HG02571 (cell line): ENCODE data around the gene RNU1-1.
A peak's percentile ranks its signal among the peaks of the same experiment; 100 is the strongest.
"Not testable (repeated sequence)": the region's sequence is repeated elsewhere in the genome, so short reads cannot be mapped to it uniquely, and the experiment has no call there.

Source experiments
- ATAC-seq: cut with Tn5 transposase; IDR thresholded peaks from one replicate; pipeline ENCODE4 v1.9.1; 2021; ENCODE audit warnings: mild to moderate bottlenecking, moderate library complexity; ENCODE audit not compliant: unreplicated experiment

The RNU1-1 gene

GRCh38 chr1:16525769-16526168 is 11.7 kb upstream of the RNU1-1 start:
- not testable (repeated sequence) for ATAC-seq

DNA sequence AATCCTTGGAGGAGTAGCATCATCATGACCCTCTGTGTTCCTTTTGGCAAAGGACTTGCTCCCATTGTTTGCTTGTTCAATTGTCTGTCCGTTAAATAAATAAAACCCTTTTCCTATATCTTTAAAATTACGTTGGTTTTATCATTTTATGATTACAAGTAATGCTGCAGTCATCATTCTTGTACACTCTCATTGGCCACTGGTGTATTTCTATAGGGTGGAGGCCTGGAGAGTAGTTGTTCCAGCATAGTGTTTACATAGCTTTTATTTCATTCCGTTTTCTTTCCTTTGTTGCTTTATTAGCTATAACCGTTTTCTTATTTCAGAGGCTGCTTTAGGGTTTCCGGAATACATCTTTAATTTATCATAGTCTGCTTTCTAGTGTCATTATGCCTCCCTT is 7.6 kb upstream of the RNU1-1 start:
- not testable (repeated sequence) for ATAC-seq

DNA sequence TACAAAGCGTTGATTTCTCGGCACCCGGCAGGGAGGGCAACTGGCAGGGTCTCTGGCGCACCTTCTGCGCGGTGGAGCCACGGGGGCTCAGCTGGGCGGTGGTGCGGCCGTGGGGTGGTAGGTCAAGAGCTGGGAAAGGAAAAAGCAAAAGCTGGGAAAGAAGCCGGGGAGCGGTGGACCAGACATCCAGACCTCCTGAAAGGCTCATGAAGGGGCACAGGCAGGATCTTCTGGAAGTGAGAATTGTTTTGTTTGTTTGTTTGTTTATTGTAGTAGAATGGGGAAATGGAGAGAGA is 7.2 kb upstream of the RNU1-1 start:
- no peak for ATAC-seq

DNA sequence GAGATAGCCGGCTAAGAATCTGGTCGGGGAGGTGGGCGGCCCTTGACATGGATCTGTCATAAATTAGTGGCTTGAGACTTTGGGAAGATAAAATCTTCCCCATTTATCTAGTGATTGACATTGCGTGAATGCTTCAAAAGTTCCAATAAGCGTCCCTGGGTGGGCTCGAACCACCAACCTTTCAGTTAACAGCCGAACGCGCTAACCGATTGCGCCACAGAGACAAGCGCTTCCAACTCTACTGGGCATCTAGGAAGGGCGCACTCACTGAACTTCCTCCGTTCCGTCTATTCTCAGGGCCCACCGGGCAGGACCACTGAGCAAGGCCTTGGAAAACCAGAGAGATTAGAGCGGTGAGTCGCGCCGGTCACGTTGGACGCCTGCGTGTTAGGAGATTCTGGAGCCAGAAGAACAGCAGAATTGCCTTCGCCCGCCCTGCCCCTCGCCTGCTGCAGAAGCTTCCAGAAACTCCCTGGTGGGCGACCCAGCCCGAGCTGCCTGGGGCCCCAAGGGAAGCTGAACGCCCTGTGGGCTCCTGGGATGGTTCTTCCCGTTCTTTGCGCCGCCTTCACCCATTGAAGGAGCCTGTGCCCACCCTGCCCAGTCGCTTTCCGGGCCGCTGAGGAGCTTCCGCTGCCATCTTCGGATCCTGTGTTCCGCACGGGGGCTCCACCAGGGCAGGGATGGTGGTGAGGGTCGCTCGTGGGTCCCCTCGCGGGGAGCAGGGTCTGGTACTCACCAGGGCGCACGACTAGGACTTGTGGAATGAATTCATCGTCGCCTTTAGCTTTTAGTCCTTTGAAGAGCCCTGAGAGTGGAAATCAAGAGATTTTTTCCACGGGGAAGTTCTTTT is 6.6 kb upstream of the RNU1-1 start:
- ATAC-seq: not testable (repeated sequence)

- ATAC-seq: not testable (repeated sequence)
Observed at GRCh38 chr1:16519255-16519951, 5.3 kb upstream of the RNU1-1 start.

- ATAC-seq: not testable (repeated sequence)
Observed at GRCh38 chr1:16518913-16519254, 4.8 kb upstream of the RNU1-1 start.

DNA sequence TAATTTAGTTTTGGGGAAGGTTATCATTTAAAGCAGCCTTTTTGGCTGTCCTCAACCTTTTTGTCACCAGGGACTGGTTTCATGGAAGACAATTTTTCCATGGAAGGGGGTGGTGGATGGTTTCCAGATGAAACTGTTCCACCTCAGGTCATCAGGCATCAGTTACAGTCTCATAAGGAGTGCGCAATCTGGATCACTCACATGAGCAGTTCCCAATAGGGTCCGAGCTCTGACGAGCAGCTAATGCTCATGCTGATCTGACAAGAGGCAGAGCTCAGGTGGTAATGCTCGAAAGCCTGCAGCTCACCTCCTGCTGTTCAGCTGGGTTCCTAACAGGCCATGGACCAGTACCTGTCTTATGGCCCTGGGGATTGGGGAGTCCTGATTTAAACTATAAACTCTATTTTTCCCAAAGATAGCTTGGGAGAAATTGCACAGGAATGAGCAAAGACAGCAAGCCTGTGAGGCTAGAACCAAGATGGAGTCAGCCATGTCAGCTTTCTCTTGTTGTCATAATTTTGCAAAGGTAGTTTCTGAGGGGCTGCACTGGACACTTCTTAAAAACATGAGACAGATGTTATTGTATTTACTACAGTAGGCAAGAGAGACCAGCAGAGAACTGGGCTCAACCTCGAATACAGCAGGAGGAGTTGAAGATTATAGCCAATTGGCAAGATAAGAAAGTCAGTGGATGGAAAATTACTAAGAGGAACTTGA is 2.8 kb upstream of the RNU1-1 start:
- not testable (repeated sequence) for ATAC-seq

DNA sequence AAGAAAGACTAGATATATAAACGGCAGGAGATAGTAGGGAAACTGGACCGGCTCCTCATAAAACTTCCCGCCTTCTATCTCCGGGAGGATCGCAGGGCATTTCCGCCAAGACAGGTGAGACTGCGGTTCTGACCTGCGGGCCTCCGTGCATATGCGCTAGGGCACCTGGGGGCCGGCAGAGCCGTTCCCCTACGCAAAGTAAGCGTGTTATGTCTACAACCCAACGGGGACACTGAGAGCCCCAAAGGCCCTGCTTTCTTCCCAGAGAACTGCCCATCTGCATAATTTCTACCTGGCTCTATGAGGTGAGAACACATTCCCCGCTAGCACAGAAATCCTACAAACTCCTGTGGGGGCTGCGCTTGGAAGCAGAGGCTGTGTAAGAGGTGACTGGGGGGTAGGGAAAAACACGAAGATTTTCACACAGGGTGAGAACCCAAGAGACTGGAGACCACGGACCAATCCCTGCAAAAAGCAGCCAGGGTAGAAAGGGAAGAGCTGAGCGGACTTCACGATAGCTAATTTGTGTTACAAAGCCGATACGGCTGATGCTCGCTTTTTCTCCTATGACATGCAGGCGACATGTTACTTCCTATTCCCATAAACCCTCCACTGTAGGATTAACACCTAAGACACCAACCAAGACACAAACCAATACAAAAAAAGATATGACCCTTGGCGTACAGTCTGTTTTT is 526 bp downstream of the RNU1-1 start:
- peak; percentile 77 for ATAC-seq

- not testable (repeated sequence) for ATAC-seq
Observed at GRCh38 chr1:16512624-16513411, 1.3 kb downstream of the RNU1-1 start.

GRCh38 chr1:16511926-16512325 is 2.2 kb downstream of the RNU1-1 start:
- ATAC-seq: not testable (repeated sequence)

DNA sequence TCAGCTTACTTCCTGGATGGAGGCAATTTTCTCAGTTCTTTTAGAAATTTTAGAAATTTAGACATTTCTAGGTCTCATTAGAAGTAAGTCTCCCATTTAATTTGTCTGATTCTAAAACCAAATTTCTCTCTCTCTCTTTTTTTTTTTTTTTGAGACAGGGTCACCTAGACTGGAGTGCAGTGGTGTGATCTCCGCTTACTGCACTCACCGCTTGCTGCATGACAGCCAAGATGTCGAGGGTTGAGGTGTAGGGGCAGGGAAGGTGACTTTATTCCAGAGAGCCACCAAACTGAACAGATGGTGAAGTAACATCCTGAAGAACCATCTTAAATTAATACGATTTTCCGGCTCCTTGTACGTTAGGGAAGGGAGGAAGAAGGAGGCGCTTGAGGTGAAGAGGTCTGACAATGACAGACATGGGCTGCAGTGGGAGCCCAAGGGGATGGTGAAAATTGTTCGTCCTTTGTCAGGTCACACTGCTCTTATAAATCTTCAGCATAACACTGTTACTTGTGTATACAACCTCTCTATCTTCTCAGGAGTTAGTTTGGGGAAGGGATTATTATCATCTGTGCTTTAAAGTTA is 5.1 kb downstream of the RNU1-1 start:
- ATAC-seq: not testable (repeated sequence)

DNA sequence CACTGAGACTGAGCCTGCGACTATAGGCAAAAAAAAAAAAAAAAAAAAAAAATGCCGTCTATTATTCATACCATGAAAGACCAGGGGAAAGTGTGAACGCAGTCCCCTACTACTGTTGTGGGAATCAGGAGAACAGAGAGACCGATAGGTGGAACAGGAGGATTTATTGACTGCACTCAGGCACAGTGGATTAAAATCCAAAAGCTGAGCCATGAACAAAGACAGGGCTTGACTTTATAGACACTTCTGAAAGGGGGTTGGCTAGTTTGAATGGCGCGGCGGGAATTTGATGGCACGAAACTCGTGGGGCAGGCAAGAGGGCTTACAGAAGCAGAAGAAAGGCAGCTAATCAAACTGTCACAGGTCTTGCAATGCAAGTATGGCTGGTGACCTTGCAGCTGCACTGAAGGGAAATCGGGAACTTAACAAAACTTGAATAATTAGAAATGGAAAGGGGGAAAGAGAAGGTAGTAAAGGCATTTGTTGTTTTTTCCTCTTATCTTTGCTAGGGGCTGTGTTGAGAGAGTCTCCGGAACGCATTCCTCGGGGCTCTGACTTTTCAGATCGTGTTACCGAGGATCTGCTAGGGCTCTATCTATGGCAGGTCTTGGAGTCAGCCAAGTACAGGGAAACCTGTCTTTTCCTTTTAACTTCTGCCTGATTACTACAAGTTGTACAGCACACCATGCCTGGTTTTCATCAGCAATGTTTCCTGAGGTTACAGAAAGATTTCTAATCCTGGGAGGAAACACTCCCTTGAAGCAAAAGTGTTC is 7.5 kb downstream of the RNU1-1 start:
- not testable (repeated sequence) for ATAC-seq

DNA sequence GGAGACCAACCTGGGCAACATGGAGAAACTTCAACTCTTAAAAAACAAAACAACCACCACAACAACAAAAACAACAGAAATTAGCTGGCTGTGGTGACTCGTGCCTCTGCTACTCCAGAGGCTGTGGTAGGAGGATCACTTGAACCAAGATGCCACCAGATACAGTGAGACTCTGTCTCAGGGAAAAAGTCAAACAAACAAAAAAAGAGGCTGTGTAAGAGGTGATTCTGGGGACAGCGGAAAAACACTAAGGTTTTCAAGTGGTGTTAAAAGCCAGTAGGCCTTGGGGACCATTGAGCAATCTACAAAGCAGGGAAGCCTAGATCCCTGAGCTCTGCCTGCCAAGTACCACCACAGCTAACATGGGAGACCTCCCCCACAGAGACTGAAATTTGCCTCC is 8.2 kb downstream of the RNU1-1 start:
- ATAC-seq: not testable (repeated sequence)

DNA sequence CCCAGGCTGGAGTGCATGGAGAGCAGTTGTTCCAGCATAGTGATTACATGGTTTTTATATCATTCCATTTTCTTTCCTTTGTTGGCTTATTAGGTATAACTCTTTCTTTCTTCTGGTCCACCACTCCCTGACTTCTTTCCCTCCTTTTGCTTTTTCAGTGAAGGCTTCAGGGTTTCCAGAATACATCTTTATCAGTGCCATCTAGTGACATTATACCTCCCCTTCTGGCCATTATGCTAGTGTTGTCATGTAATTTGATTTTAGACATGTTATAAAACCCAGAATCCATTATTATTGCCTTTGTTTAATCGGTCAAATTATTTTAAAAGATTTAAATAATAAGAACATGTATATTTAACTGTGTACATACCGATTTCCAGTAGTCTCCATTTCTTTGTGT is 10.6 kb downstream of the RNU1-1 start:
- no peak for ATAC-seq

- not testable (repeated sequence) for ATAC-seq
Observed at GRCh38 chr1:16501446-16501845, 12.6 kb downstream of the RNU1-1 start.

DNA sequence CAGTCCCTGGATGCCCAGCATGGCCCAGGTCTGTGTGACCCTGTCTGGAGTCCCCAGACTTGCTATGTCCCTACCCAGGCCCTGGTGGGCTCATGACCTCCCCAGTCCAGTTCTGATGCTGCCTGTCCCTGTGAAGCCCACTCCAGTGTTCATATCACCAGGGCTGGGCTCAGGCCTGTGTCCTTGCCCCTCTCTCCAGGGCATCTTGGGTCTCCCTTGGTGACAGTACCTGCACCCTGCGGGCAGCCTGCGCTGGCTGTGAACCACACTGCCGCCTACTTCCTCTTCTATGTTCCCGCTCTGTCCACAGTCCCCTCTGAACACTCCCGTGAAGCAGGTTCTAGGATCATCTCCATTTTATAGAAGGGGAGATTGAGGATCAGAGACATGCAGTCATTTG is 13.1 kb downstream of the RNU1-1 start:
- ATAC-seq: not testable (repeated sequence)

GRCh38 chr1:16500466-16500865 is 13.6 kb downstream of the RNU1-1 start:
- ATAC-seq: not testable (repeated sequence)

GRCh38 chr1:16498573-16499413 is 15.3 kb downstream of the RNU1-1 start:
- peak; percentile 75 for ATAC-seq
